ENCODE data around the gene MRPL22.
"Not testable (repeated sequence)": the region's sequence is repeated elsewhere in the genome, so short reads cannot be mapped to it uniquely, and the experiment has no call there.

Gene MRPL22

DNA sequence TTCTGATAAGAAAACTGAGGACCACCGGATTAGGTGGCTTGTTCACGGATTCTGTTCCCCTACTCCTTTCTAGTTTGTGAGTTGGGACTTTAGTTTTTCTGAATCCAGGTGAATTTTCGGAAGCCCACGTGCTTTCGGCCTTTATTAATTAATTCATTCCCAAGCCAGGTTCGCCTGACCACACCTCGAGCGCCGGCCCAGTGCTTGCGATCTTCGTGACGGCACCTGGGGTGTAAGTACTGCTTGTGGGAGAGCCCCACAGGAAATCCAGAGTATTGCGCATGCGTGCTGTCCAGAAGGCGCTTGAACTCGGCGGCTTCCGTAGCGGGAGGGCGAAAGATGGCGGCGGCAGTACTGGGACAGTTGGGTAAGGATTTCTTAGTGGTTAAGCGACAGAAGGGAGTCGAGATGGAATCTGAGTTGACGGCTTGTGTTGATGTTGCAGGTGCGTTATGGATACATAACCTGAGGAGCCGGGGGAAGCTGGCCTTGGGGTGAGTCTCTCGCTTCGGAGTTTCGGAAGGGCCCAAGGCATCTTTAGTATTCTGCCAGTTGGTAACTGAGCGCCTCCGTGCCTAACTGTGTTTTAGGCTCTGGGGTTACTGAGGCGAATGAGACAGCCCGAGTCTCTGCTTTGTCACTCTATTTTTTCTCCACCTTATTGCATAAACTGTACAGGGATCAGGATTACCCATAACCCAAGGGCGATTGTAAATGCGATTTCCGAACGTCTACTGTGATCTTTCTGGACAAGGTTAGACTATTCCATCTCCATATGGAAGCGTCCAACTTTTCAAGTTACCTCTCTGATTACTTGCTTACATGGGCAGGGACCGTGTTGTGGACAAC is at the start of gene MRPL22:
Gene MRPL22 (plus strand): TSS at position 302 of the 849 bp plus-strand sequence. CDS start 38 bp downstream, at position 340.
- DNase-seq = peak; percentile 85 to 89

DNA sequence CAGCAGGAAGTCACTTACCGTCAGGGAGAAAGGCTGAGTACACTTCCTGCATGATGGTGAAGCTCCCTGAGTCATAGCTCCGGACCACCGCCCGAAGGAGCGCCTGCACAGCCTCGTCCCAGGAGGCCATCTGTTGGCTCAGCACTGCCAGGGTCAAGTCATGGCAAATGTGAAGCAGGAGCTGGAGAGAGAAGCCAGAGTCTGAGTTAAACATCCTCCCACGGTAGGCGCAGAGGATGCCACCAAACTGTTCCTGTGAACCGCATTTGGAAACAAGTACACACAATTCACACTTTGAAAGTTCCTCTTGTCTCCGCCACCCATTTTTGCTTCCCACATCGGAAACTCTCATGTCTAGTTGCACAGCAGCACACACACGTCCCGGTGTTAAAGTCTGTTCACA is 48.5 kb upstream of the MRPL22 start:
- DNase-seq = no peak

DNA sequence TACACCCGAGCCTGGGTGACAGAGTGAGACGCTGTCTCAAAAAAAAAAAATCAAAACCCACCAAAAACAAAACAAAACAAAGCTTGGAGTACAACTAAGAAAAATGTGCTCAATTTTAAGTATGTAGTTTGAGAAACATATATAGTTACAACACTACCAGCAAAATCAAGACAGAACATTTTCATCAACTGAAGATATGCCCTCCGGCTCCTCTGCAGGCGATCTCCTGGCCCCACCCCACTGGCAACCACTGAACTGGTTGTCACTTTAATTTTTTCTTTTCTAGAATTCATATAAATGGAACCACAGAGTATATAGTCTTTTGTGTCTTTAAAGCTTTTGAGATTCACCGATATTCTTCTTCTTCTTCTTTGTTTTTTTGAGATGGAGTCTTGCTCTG is 47.5 kb upstream of the MRPL22 start:
- DNase-seq = no peak

DNA sequence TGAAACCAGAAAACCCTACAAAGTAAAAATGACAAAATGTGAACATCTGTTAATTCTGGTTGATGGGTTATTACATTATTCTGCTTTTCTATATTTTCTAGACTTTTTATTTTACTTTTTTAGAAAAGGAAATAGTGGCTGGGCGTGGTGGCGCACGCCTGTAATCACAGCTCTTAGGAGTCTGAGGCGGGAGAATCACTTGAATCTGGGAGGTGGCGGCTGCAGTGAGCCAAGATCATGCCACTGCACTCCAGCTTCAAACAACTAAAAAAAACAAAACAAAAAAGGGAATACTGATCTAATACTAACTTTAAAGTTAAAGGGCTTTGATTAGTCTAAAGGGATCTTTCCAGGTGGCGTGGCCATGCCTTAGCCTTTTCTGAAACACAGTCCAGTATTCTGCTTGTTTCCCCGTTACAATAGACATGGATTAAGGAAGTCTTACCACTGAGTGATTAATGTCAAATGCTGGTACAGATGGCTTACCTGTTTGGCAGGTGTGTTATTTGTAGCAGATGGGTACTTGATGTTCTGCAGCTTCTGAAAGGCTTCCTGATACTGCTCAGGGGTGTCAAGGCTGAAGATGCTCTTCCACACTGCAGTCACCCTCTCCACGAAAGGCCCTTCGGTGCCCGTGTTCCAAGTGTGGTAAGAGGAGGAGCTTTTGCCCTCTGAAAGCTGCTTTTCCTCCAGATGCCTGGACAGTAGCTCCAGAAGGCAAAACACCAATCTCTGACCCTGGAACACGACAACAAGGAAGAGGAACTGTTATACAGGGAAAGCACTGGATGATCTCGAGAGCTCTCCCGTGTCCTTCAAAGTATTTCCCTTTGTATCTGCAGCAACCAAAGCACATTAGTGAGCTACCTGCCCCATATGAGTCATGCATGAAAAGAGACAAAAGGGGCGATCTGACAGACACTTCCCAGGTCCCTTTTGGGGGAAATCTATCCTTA is 45.0 kb upstream of the MRPL22 start:
- no peak for DNase-seq

DNA sequence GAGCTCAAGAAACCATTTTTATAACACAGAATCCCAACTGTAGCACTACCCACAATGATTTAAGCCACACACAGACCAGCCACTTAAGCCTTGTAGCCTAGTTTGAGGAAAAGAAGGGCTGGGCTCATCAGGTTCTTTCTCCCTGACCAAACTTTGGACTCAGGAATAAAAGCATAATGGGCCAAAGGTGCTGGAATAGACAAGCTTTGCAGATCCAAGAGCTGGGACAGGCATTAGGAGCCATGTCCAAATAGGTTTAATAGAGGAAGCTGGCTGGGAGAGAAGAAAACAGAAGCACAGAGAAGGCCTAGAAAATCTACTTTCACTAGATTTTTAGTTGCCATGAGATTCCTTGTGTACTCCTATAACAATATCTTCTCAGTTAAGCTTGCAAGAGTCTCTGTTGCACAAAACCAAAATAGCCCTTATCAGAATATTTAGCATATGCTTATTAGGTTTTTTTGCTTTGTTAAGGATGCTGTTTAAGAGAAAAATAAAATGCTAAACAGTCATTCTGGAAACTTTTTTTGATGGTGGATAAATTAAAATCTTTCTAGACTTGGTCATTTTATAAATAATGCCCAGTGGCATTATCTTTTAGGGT is 44.2 kb upstream of the MRPL22 start:
- DNase-seq = no peak

DNA sequence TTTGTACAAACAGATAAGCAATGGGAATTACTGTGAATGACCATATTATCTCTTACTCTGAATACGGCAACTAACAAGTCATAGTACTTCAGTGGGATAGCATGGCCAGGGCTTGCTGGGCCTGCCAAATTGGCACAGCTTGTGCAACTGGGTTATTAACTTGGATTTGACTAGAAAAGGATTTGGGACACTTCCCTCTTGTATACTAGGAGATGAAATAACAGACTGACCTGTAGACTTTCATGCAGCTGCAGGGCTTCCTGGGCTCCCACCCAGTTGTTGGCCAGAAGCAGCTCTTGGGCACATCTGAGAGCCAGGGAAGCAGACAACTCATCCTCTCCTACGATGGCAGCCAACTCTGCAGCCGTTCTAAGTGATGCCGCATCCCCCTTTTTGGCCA is 42.7 kb upstream of the MRPL22 start:
- DNase-seq = no peak

DNA sequence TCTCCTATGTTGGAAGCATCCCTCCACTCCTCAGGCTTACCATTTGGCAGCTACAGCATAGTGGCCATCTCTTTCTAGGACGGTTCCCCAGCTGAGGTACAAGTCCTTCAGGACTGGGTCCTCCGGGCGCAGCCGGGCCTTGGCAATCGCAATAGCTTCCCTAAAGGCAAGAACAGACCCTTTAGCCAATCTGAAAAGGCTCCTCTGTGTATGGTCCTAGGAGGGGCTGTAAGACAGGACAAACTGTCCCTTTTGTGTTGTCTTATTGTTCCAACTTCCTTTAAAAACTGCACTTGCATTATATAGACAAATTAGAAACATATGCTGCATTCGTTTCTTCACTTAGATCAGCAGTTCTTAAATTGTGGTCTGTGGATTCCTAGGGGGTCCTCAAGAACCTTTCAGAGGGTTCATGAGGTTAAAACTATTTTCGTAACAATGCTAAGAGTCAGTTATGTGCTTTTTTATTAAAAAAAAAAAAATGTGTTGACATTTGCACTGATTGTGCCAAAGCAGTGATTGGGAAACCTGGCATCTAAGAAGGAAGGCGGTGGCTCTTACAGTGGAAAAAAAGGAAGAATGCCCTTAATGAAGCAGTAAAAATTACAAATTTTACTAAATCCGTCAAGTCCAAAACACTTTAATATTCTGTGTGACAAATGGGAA is 41.6 kb upstream of the MRPL22 start:
- DNase-seq = no peak

DNA sequence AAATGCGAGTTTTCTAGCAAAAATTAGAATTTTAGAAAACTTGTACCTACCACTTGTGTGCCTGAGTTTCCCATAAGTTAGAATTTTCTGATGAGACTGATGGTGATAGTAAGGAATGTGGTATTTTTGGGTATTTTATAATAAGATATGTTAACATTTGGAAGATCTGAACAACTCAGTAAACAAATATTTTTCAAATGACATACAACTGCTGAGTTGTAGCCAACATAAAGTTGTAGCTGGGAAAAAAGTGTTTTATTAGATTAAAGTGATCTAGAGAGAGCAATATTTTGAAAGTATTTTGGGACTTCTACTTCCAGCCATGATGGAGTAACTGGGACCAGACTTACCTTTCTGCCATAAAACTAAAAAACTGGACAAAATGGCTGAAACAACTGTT is 40.8 kb upstream of the MRPL22 start:
- no peak for DNase-seq

DNA sequence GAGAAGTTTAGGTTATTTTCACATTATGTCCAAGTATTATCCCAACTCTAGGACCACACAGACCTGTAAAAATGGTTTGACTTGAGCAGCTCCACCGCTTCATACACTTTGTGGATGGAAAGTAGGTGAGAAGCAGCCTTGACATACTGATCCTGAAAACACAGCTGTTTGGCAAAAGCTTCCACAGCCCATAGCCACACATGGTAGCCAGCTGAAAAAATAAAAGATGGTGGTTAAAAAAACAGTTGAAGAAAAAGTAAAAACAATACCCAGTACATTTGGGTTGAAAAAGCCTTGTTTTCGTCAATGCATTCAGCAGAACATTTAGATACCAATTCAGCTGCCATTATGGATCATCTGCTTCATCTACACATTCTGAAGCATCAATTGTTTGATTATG is 39.6 kb upstream of the MRPL22 start:
- no peak for DNase-seq

DNA sequence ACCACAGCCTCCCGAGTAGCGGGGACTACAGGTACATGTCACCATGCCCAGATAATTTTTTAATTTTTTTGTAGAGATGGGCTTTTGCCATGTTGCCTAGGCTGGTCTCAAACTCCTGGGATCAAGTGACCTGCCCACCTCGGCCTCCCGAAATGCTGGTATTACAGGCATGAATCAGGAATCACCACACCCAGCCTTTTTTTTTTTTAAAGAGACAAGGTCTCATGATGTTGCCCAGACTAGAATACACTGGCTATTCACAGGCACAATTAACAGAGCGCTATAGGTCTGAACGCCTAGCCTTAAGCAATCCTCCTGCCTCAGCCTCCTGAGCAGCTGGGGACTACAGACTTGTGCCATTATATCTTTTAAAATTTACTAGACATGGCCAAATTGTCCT is 39.0 kb upstream of the MRPL22 start:
- no peak for DNase-seq

DNA sequence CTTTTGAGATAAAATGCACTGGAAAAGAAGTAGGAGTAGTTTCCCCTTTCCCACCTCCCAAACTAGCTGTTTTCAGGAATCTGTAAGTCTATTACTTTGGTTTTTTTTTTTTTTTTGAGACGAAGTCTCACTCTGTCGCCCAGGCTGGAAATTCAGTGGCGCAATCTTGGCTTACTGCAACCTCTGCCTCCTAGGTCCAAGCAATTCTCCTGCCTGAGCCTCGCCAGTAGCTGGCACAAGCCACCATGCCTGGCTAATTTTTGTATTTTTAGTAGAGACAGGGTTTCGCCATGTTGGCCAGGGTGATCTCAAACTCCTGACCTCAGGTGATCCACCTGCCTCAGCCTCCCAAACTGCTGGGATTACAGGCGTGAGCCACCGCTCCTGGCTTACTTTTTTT is 35.3 kb upstream of the MRPL22 start:
- DNase-seq = not testable (repeated sequence)

DNA sequence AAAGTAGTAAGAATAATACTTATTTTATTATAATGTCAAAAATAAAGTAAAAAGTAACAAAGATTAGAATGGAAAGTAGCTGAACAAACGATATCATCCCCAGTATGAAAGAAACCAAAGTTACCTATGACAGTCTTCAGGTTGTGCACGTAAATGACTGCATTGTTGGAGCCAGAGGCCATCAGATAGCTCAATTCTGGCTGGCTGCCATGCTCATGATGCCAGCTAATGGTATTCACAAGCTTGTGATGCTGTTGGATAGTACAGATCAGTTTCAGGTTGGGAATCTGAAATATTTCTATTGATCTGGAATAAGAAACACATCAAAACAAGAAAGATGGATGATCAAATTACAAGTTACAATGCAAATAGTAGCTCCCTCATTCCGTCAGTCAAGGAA is 24.0 kb upstream of the MRPL22 start:
- DNase-seq = no peak

DNA sequence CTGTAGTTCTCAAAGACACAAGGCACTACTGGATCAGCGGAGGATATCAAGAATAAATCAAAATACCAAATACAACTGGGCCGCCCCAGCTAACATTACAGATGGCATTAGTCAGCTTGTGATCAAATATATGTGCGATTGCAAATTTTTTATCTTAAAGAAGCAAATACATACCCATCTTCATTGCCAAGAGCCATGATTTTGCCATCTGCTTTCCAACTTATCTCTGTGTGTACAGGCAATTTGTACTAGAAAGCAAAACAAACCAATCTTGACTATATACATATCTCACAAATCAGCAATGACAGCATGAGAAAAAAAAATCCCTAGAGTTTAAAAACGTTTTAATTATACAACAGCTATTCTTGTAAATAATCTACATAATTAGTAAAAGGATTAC is 23.1 kb upstream of the MRPL22 start:
- DNase-seq = no peak

DNA sequence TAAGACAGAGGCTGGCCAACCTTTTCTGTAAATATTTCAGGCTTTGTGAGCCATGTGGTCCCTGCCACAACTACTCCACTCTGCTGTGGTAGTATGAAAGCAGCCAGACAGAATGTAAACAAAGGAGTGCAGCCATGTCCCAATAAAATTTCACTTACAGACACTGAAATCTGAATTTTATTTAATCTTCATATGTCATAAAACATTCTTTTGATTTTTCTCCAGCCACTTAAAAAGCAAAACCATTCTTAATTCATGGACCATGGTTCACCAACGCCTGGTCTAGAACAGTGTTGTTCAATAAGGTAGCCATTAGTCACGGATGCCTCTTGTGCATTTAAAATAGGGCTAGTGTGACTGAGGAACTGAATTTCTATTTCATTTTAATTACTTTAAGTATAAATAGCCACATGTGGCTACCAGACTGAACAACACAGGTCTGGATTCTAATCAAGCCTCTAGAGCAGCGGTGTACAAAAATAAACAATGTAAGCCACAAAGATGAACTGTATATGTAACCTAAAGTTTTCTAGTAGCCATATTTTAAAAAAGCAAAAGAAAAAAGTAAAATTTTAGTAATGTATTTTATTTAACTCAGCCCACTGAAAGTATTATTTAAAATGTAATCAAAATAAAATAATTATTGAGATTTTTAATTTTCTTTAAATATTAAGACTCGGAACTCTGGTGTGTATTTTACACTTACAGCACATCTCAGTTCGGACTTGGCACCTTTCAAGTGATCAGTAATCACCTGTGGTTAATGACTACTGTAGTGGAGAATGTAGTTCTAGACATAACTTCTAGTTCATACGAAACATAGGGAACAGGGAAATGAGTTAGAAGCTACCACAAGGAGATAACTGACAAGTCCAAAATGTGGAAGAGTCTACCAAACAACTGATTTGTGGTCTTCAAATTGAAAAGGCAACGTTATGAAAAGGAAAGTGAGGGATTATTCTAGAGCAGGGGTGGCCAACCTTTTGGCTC is 17.1 kb upstream of the MRPL22 start:
- DNase-seq = no peak

DNA sequence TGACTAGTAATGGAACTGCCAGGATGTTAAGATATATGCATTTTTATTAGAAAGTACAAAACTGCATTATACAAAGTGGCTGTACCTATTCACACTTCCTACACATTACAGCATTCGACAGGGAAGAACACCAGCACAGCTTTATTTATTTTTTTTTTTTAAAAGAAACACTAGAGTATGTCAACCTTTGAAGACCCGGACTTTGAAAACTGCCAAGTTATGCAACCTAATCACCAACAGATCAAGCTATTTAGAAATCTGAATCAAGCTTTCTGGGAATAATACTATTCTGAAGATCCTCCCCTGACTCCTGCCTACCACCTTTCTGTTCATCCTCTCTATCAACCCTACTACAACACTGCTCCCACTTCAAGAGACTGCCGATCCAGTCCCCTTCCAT is 7.3 kb upstream of the MRPL22 start:
- no peak for DNase-seq

DNA sequence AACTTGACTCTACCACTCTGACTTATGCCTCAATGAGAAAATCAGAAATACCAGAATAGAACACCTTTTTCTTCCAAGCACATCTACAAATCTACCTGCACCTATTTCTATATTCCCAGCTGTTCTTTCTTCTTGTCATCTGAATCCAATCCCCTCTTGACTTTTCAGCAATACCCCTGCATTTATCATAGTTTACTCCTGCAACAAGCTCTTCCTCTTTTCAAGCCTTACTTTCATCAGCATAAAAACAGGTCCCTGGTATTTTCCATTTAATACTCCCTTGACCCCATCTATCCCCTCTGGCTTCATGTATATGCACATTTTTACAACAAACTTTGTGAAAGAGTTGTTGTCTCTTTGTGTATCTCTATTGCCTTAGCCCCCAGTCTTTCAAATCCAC is 6.0 kb upstream of the MRPL22 start:
- DNase-seq = no peak

DNA sequence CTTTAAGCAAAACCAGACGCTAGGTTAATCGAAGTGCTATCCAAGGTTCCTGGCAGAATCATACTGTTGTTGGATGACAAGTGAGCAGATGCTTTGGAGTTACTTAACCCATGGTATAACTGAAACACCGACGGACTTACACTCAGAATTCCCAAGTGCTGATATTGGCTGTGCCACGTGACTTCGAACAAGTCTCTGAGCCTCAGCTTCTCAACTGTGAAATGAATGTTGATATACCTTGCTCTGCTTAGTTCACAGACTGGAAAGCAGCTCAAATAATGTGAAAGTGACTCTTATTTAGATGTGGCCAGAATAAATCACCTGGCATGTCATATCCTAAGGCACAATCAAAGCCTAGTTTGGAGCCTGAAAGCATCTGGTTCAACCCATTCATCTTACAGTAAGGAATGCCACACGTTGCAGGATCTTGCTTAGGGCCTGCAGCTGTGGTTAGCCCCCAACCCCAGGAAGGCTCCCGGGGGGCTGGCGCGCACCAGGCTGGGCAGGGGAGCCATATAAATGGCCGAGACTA is 3.6 kb upstream of the MRPL22 start:
- DNase-seq = no peak

DNA sequence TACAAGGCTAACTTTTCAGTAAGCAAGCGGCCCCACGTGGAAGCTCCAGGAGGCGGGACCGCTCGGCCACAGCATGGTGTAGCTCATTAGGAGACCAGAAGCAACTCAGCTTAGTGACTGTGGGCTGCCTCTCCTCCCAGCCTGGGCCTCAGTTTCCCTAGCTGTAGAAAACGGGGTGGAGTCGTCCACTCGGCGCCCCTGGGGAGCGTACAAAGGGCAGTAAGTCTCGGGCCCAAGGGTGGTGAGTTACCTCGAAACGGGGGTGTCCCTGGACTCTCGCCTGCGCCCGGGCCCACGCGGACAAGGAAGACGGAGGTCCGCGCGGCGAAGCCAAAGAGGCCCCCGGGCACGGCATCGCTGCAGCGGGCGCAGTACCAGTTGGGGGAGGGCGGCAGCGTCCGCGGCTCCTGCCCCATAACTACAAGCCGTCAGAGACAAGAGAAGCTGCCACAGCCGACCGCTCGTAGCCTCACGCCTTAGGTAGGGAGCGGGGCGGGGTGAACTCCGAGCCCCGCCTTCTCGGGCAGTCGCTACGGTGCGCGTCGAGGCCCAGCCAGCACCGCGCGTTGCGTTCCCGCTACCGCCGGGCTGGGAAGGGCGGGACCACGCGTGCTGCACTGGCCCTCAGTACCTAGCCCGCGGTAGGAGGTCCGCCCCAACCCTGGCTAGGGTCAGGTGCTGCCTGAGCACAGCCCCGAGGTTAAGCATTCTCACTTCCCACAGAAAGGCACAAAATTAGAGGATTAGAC is 3.0 kb upstream of the MRPL22 start, which contains the start of gene GEMIN5:
Gene GEMIN5 (minus strand): TSS at position 494 of the 749 bp plus-strand sequence. CDS start 78 bp downstream, at position 416.
- peak; percentile 72 to 82 for DNase-seq

DNA sequence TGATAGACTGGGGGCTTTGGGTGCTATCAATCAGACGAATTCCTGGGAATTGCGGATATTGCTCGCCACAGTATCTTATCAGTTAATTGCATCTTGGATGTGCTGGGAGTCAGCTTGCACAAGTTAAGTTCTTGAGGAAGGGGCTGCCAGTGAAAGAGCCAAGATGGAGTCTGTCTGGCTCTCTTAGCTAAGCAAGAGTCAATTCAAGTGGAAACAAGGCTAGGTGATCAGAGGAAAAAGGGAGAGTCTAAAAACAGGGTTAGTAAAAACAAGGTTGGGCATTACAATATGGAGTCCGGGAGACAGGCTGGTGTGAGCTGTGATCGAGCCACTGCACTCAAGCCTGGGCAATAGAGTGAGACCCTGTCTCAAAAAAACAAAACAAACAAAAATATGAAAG is 1.5 kb upstream of the MRPL22 start:
- not testable (repeated sequence) for DNase-seq

DNA sequence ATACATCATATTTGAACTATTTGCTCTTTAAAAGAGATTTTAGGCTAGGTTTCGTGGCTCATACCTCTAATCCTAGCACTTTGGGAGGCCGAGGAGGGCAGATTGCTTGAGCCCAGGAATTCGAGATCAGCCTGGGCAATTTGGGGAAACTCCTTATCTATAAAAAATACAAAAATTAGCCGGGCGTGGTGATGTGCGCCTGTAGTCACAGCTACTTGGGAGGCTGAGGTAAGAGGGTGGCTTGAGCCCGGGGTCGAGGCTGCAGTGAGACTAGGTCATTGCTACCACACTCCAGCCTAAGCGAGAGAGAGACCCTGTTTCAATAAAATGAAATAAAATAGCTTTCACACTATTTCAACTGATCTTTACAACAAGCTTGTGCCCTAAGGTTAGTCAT is 500 bp upstream of the MRPL22 start:
- no peak for DNase-seq
